PC-9 (cell line): ENCODE results near the gene ZBTB14. TPM values are rescaled to one million over a fixed set of nuclear protein-coding genes. Genes with fewer than 3 reads are reported as not detected.

Source experiments
- BruUV-seq: library from RNA; stranded (reverse); fragments of 400-500 nt; replicated peaks from 2 replicates; lab custom pipeline; 2021; lab: Mats Ljungman, UMichigan
- CTCF ChIA-PET: fragments of 300-600 bp; sonication (Branson Sonifier 250); formaldehyde crosslinking; loops from one replicate; lab custom pipeline; 2022; ENCODE audit warnings: antibody characterized with exemption; lab: Charles Lee
- POLR2A ChIA-PET: fragments of 300-600 bp; sonication (Branson Sonifier 250); formaldehyde crosslinking; loops from one replicate; lab custom pipeline; 2022; ENCODE audit warnings: antibody characterized with exemption; ENCODE audit not compliant: unreplicated experiment; lab: Charles Lee
- DNase-seq, 2 experiments: peaks; one replicate each; pipeline versions ENCODE4 v3.0.0 to v3.0.0-alpha.2; 2015 to 2022; ENCODE audit warnings: mixed read lengths in 1 of 2
- H2AFZ ChIP-seq: fragments of 200-600 bp; sonication (generic); 2 replicates; pipeline ENCODE4 v1.8.1; 2017; ENCODE audit warnings: antibody characterized with exemption
- H3F3A ChIP-seq: fragments of 200-600 bp; sonication (generic); 2 replicates; pipeline ENCODE4 v1.8.1; 2017; ENCODE audit warnings: antibody characterized with exemption, mild to moderate bottlenecking, low read depth; ENCODE audit not compliant: insufficient read depth
- H3K27ac ChIP-seq: fragments of 200-600 bp; sonication (generic); 2 replicates; pipeline ENCODE4 v1.6.1; 2016; ENCODE audit warnings: mixed run types
- H3K27me3 ChIP-seq: fragments of 200-600 bp; sonication (generic); 2 replicates; pipeline ENCODE4 v1.6.1; 2016; ENCODE audit warnings: low read depth, mixed run types; ENCODE audit not compliant: insufficient read depth
- H3K36me3 ChIP-seq: fragments of 200-600 bp; sonication (generic); 2 replicates; pipeline ENCODE4 v1.6.1; 2016; ENCODE audit warnings: low read depth, mixed run types
- H3K4me1 ChIP-seq: fragments of 200-600 bp; sonication (generic); replicated peaks from 2 replicates; pipeline ENCODE4 v1.6.1; 2016; ENCODE audit warnings: mixed run types; ENCODE audit not compliant: insufficient read depth
- H3K4me2 ChIP-seq: fragments of 200-600 bp; sonication (generic); 2 replicates; pipeline ENCODE4 v1.6.1; 2017; ENCODE audit warnings: mixed run types
- H3K4me3 ChIP-seq: fragments of 200-600 bp; sonication (generic); 2 replicates; pipeline ENCODE4 v1.6.1; 2016; ENCODE audit warnings: mixed run types
- H3K79me2 ChIP-seq: fragments of 200-600 bp; sonication (generic); 2 replicates; pipeline ENCODE4 v1.6.1; 2017; ENCODE audit warnings: low read depth, mixed run types
- H3K9me2 ChIP-seq: fragments of 200-600 bp; sonication (generic); 2 replicates; pipeline ENCODE4 v1.8.1; 2017; ENCODE audit warnings: mild to moderate bottlenecking; ENCODE audit not compliant: insufficient read depth
- H3K9me3 ChIP-seq: fragments of 200-600 bp; sonication (generic); 2 replicates; pipeline ENCODE4 v1.8.1; 2016; ENCODE audit warnings: low read depth; ENCODE audit not compliant: insufficient read depth
- H4K20me1 ChIP-seq: fragments of 200-600 bp; sonication (generic); 2 replicates; pipeline ENCODE4 v1.8.1; 2017; ENCODE audit not compliant: insufficient read depth
- CTCF ChIP-seq: fragments of 200-600 bp; sonication (generic); conservative IDR thresholded peaks from 2 replicates; pipeline ENCODE4 v1.6.1; 2017; ENCODE audit warnings: mixed run types, antibody characterized with exemption, mild to moderate bottlenecking, moderate library complexity
- EZH2 ChIP-seq: fragments of 200-600 bp; sonication (generic); IDR thresholded peaks from 2 replicates; pipeline ENCODE4 v1.8.0; 2017; ENCODE audit warnings: antibody characterized with exemption, low read depth
- intact Hi-C: fragments of 100-400 bp; cut with micrococcal nuclease; formaldehyde crosslinking; loops from one replicate; pipeline ENCODE4 v1.10.0; 2022; ENCODE audit not compliant: unreplicated experiment
- total RNA-seq: library from RNA; stranded (reverse); gene quantifications from 2 replicates; pipeline ENCODE4 v1.2.3, GENCODE V29; 2021

The ZBTB14 gene
- total RNA-seq, 1 experiment from 2014 or later = 15.7 TPM

DNA sequence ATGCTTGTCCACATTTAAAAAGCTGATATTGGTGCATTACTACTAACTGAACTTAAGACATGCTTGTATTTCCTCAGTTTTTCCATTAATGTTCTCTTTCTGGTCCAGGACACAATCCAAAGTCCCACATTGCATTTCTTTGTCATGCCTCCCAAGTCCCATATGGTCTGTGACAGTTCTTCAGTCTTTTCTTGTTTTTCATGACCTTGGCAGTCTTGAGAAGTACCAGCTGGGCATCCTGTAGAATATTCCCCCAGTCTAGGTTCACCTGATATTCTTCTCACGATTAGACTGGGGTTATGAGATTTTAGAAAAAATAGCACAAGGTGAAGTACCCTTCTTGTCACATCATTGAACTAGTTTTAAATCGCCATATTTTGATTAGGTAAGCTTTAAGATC, 10.3 kb upstream of the ZBTB14 start:
- peaks cover 29% of the 10 kb centered on the region for H3K27me3 ChIP-seq
- peaks cover 6% of the 10 kb centered on the region for H3F3A ChIP-seq
- TF ChIP-seq EZH2 (no peak), CTCF (no peak)
- H3K79me2 ChIP-seq = no peaks in the 10 kb centered on the region
- no peaks in the 10 kb centered on the region for H4K20me1 ChIP-seq
- H3K4me3 ChIP-seq = no peak overlapping the region
- intact Hi-C loops = no loop called here
- BruUV-seq = no TSS peak
- no peak overlapping the region for H3K4me2 ChIP-seq
- H3K27ac ChIP-seq = no peak overlapping the region
- DNase-seq = no peak
- no peaks in the 10 kb centered on the region for H3K4me1 ChIP-seq
- no peaks in the 10 kb centered on the region for H3K9me3 ChIP-seq
- H2AFZ ChIP-seq = no peak overlapping the region
- no peaks in the 10 kb centered on the region for H3K36me3 ChIP-seq
- no peaks in the 10 kb centered on the region for H3K9me2 ChIP-seq
- POLR2A ChIA-PET = no interaction called here
- CTCF ChIA-PET = interaction anchor here (0.7 kb wide), 1 partner anchor 11 kb away, joined by 3 read pairs; no protein-coding TSS in a partner anchor

DNA sequence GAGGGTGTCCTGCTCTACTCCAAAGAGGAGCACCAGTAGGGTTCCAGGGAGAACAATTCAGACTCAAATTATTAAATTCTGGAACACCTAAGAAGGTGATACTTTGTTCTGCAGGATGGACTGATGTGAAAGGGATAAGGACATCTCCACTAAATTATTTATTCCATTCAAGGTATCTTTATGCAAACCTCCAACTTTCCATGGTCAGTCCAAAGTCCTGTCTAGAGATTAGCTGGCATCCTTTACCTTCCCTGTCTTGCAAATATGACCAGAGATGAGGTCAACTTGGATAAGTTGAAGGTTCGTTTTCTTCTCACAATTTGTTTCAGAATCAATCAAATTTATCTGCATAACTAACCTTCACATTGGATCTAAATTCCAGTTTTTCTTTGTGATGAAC, 8.7 kb upstream of the ZBTB14 start:
- H3K36me3 ChIP-seq = no peaks in the 10 kb centered on the region
- H3K4me3 ChIP-seq = no peak overlapping the region
- H2AFZ ChIP-seq = no peak overlapping the region
- H3K4me1 ChIP-seq = no peaks in the 10 kb centered on the region
- no peaks in the 10 kb centered on the region for H4K20me1 ChIP-seq
- BruUV-seq = no TSS peak
- POLR2A ChIA-PET = no interaction called here
- no peaks in the 10 kb centered on the region for H3K9me3 ChIP-seq
- CTCF ChIA-PET = no interaction called here
- H3K79me2 ChIP-seq = no peaks in the 10 kb centered on the region
- intact Hi-C loops = no loop called here
- H3F3A ChIP-seq = peaks cover 6% of the 10 kb centered on the region
- H3K27ac ChIP-seq = no peak overlapping the region
- DNase-seq = no peak
- TF ChIP-seq CTCF = no peak
- TF ChIP-seq EZH2 = no peak
- H3K4me2 ChIP-seq = no peak overlapping the region
- peaks cover 40% of the 10 kb centered on the region for H3K27me3 ChIP-seq
- H3K9me2 ChIP-seq = no peaks in the 10 kb centered on the region

DNA sequence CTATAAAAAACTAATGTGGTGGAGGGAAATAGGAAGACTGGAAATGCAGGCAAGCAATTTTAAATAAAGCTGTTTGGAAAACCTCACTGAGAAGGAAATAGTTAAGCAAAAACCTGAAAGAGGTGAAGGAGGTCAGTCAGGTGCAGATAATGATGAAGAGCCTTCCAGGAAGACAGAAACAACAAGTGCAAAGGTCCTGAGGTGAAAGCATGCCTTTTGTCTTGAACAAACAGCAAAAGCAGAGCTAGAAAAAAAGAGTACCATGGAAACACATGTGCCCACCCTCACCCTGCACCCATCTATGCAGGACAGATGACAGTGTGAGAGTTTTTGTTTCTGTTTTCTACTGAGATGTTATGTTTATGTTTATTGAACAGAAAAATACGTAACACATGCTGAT, 8.1 kb upstream of the ZBTB14 start:
- Histone ChIP-seq H3K79me2 (no peaks in the 10 kb centered on the region), H2AFZ (no peak overlapping the region), H3K9me3 (no peaks in the 10 kb centered on the region), H3K9me2 (no peaks in the 10 kb centered on the region), H3K4me1 (no peaks in the 10 kb centered on the region), H3K4me2 (no peak overlapping the region), H3K4me3 (no peak overlapping the region), H3F3A (peaks cover 6% of the 10 kb centered on the region), H3K36me3 (no peaks in the 10 kb centered on the region), H4K20me1 (no peaks in the 10 kb centered on the region), H3K27ac (no peak overlapping the region), H3K27me3 (peaks cover 45% of the 10 kb centered on the region)
- DNase-seq = no peak
- ChIA-PET CTCF (no interaction called here), POLR2A (no interaction called here)
- intact Hi-C loops = no loop called here
- BruUV-seq = no TSS peak
- TF ChIP-seq CTCF (no peak), EZH2 (no peak)
